ENCODE data around the gene FRMD4A.

DNA sequence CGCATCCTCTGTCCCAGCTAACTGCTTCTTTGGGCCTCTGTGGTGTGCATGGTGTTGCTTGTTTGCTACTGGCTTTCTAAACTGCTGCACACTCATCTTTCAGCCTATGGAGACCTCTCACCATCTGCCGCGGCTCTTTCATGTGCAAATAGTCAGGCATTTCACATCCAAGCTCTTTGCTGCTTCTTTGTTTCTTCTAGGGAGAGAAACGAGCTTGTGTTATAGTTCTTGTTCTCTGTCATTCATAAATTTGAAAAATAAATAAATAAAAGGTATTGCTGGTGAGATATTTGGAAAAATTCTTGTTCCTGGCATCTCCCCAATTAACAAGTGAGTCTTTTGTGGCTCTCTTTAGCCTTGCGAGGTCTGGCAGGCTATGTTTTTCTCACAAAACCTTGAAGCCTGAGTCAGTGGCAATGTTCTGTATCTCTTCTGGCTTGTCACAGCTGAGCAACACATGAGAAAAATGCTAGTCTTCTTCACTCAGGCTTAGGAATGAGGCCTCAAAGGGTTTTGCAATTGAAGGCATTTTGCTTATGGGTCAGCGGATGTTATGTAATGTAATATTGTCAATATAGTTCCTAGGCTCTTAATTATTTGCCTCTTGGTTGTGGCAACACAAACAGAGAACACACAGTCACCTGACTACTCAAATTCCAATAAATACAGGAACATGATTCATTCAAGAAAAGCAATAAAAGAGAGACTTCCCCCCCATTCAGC lies 274.0 kb downstream of the FRMD4A start:
- TF ChIP-seq, protein P1, sequence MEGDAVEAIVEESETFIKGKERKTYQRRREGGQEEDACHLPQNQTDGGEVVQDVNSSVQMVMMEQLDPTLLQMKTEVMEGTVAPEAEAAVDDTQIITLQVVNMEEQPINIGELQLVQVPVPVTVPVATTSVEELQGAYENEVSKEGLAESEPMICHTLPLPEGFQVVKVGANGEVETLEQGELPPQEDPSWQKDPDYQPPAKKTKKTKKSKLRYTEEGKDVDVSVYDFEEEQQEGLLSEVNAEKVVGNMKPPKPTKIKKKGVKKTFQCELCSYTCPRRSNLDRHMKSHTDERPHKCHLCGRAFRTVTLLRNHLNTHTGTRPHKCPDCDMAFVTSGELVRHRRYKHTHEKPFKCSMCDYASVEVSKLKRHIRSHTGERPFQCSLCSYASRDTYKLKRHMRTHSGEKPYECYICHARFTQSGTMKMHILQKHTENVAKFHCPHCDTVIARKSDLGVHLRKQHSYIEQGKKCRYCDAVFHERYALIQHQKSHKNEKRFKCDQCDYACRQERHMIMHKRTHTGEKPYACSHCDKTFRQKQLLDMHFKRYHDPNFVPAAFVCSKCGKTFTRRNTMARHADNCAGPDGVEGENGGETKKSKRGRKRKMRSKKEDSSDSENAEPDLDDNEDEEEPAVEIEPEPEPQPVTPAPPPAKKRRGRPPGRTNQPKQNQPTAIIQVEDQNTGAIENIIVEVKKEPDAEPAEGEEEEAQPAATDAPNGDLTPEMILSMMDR (conservative IDR thresholded peaks at IDR 0.05 in 1 of 2, IDR thresholded peaks at IDR 0.05 in 1 of 2; ENCODE audit: extremely low read depth in 1 of 2, insufficient read depth in 1 of 2, low read depth in 1 of 2, low read length in 2 of 2) = no peak
- TF ChIP-seq EZH2 (IDR thresholded peaks at IDR 0.05; ENCODE audit: borderline replicate concordance, low read length) = no peak
